HG03097 (cell line): ENCODE measurements around the gene BTG2.
"Not testable (repeated sequence)": the region's sequence is repeated elsewhere in the genome, so short reads cannot be mapped to it uniquely, and the experiment has no call there.

Experiments
- ATAC-seq: cut with Tn5 transposase; IDR thresholded peaks from one replicate; pipeline ENCODE4 v1.9.1; 2021; ENCODE audit not compliant: unreplicated experiment, low FRiP score

BTG2 gene

DNA sequence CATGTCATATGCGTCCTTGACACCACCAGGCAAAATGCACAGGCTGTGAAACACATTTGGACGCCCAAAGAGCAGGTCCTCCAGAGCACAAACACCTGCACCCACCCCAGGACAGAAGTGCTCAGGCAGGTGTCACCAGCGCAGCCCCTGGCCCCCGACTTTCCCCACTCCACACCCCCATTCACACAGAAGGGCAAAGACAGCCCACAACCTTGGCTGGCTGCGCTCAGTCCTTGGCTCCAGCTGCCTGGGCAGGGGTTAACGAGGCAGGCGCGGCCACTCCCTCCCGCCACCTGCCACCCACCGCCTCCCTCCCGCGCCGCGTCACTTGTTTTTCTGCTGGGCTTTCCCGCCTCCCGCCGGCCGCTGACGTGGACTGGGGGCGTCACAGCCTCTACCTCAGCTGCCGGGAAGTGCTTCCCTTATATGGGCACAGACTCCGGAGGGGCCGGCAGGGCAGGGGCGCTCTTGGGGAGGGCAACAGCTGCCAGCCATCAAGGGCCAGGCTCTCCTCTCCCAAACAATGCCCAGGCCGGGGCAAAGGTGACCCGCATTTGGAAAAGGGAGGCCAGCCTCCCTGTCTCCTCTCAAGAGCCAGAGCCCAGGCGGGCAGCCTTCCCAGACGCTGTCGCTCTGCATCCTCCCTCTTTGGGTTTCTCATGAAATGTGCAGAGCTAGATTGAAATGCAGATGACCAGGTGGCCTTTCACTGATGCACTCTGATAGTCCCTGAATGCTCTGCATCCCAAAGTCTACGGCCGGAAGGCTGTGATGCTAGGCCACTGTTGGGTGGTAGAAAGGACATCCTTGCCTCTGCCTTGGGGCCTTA lies 14.8 kb upstream of the BTG2 start:
- ATAC-seq, result peak; percentile 35

DNA sequence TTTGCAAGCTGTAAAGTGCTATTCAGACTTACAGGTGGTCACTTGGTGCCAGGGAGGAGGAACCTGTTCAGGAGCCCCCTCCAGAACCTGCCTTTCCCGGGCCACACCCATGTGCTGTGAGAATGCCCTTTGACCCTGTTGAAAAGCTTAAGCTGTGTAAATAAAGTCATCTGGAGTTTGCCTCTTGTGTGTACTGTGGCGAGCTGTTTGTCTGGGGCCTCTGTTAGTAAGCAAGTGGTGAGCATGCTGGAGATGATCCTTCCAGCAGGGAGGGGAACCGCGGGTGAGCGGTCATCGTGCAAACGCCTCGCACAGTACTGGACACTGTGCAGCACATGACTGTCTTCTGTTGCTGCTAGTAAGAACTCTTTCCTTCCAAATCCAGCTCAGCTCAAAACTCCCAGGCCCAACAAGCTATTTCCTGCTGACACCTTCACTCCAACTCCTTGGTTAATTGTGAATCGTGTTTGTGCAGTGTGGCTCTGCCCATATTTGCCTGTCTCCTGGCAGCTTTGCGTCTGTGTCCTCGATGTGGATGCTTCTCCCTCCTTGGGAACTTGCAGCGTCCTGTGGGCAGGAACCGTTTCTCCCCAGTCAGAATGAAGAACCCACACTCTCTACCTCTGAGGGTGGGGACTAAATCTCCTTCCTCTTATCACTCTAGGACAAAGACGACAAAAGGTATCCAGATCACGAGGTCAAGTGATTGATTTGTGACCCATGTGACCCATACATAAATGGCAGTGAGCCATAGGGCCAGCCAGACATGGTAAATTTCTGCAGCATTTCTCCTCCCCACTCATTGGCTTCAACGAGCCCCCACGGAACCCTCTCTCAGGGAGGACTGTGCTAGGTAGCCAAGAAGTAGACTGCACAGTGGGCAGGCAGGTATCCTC lies 13.9 kb upstream of the BTG2 start:
- no peak for ATAC-seq

DNA sequence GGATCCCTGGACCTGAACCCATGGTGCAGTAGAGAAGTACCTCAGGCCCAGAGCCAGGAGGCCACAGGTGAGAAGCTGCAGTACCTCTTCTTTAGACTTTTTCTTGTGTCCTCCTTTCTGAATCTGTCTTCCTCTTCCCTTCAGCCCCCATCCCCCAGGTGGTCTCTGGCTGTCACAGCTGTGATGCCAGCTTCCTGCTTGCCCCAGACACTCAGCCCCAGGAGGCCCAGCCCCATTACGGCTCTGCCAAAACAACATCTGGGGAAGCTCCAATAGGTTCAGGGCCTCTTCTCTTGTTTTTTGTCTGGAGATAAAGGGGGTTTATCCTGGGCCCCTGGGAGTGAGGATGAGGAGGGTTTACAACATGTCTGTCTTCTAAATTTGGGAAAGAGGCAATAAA lies 9.5 kb upstream of the BTG2 start:
- no peak for ATAC-seq

DNA sequence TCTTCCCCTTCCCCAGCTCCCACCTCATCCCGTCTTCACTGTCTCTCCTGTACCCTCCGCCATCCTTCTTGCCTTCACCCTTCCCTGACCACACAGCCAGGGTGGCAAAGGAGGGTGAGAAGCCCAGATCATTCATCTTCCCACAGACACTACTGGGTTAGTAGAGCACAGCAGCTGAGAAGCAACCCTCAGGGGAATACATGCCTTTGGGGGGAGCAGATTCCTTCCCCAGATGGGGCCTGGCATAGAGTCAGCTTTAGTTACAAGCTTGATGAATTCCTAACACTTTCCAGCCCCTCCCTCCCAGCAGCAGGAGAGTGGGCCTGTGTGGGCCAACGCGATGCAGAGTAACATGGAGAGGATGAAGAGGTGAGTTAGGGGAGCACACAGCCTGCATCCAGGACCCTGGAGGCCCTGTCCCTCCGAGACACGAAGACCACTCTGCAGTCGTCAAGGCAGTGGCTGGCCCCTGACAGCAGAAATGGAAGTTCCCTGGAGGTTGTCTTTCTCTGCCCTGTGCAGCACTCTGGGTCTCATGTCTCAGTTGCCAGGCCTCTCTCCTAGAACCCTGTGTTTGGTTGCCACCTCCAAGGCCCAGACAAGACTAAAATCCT lies 8.8 kb upstream of the BTG2 start:
- ATAC-seq, result no peak

DNA sequence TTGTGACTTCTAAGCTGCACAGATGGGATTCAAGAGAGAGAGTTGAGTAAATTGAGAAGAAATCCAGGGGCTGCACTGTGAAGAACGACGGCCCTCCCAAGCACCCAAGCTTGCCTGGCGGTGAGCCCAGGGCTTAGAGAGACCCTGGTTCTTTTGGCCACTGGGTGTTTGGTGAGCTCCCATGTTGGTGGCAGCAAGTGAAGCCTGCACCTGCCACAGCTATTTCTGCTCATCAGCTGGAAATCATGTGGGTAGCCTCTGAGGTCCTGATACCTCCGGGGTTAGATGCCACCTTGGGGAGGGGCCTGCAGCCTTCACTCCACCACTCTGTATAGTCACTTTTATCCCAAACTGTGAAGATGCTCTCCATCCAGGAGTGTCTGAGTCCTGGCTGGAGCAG lies 6.2 kb upstream of the BTG2 start:
- ATAC-seq, result no peak

DNA sequence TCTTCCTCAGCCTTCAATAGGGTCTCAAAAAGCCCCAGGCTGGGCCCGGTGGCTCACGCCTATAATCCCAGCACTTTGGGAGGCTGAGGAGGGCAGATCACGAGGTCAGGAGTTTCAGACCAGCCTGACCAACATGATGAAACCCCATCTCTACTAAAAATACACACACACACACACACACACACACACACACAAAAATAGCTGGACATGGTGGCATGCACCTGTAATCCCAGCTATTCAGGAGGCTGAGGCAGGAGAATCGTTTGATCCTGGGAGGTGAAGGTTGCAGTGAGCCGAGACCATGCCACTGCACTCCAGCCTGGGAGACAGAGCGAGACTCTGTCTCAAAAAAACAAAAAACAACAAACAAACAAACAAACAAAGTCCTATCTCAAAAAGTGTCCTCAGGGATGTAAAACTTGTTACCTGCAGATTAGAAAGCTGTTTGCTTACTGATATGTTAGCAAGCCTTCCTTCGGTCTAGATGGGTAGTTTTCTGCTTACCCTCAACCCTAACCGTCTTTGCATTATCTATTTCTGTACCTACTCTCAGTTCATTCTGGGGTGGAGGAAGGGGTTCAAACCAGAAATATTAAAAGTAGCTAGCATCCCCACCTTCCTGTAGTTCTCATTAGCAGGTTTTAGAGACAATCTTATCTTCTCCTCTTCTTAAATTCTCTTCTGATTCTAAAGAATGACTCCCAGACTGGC lies 5.4 kb upstream of the BTG2 start:
- ATAC-seq, result not testable (repeated sequence)

DNA sequence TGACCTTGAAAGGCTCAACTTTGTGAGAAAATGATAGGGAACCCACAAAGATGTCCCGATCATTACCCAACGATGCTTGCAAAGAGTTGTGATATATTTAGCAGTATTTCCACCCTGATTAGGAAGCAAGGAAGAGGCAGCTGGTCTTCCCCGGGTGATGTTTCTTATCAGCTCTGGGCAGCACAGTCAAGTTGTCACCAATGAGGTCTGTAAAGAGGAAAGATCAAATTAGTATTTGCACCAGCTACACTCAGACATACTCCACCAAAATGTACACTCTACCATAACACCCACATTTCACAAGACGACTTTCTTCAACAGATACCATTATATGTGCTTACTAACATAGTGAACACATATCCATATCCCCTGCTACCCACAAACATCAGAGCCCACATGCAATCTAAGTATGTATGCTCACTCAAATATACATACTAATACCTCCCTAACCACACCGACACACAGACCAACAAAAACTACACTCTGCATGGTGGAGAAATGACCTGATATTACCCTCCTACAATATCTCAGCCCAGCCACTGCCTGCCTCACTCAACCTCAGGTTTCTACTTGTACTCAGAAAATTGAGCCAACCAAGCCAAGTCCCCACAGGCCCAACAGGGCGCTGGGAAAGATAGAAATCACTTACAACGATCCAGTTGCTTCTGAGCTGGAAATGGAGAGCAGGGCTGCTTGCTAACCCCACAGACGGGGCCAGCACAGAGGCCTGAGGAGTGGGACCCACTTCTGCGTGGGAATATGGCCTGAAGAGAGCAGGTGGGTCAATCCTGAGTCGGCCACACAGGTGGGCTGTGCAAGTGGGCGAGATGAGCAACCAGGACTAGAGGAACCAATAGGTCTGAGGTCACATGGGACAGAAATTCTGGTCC lies 4.6 kb upstream of the BTG2 start:
- ATAC-seq, result no peak

DNA sequence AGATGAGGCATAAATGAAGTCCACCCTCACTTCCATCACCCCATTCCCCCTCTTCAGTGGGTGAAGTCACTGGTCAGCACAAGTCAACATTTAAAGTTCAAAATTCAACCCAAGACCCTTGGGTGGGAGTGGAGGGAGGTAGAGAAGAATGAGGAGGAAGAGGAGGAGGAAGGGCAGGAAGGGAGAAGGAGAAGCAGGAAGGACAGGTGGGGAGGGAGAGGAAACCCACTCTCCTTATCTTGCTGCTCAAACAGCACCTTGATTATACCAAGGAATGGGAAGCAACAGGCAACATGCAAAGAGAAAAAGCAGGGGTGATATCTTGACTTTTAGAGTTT lies 4.0 kb upstream of the BTG2 start:
- no peak for ATAC-seq

DNA sequence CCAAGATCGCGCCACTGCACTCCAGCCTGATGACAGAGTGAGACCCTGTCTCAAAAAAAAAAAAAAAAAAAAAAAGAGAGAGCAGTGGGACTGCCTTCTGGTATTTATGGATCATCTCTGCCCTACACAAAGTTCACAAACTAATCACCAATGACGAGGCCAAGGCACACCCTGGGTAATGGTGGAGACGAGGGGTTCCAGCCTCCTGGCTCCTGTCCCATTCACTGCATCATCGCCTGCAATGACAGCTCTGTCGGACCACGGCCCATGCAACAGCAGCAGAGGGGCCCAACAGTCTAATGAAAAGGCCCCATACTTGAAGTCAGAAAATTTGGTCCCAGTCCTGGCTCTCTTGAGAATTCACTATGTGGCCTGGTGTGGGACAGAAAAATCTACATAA lies 2.9 kb upstream of the BTG2 start:
- ATAC-seq, result no peak

DNA sequence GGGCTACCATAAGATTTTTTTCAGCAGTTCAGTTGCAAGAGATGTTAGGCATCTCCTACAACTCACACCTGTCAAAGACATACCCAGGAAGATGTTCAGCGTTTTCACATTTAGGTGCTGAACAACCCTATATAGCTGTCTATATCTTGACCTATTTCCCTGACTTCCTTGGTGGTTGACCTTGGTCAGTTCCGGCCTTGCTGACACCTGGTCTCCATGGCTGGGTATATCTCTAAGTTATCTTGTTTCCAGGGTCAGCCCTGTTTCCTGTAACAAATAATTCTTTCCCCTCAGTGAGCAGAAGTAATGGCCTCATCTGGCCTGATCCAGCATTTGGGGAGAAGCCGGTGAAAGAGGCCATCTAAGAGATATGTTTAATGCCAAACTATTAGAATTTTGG lies 2.4 kb upstream of the BTG2 start:
- no peak for ATAC-seq

DNA sequence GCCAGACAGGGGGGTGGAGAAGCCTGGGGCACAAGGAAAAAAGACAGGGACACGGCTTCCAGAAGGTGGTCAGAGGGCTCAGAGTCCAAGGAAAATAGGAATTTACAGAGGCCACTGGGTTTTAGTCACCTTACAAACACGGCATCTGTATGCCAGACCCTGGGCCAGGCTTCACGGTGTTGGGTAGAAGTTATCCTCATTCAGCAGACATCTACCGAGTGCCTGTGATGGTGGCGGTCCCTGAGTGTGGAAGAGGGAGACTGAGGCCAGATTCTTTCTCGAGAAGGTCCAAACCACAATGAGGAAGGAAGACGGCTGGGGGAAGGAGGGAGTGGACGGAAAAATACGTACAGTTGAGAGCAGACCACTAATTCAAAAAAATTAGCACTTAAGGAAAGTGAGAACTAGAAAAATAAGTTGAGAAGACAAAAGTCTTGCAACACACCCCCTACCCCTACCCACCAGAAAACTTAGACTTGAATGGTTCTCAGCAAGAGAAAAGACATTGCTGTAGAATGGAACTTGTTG lies 864 bp upstream of the BTG2 start:
- ATAC-seq, result no peak

DNA sequence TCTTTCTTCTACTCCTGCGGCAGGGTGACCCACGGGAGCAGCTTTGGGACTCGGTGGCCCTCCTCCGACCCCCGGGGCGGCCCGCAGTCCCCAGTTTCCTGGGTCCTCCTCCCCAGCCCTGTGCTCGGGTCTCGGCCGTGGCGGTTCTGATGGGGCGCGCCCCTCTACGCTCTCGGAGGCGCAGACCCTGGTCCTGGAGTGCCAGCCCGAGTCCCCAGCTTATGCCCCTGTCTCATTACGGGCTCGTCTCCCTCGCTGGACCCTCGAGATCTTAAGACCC lies 430 bp downstream of the BTG2 start:
- ATAC-seq, result peak; percentile 9

DNA sequence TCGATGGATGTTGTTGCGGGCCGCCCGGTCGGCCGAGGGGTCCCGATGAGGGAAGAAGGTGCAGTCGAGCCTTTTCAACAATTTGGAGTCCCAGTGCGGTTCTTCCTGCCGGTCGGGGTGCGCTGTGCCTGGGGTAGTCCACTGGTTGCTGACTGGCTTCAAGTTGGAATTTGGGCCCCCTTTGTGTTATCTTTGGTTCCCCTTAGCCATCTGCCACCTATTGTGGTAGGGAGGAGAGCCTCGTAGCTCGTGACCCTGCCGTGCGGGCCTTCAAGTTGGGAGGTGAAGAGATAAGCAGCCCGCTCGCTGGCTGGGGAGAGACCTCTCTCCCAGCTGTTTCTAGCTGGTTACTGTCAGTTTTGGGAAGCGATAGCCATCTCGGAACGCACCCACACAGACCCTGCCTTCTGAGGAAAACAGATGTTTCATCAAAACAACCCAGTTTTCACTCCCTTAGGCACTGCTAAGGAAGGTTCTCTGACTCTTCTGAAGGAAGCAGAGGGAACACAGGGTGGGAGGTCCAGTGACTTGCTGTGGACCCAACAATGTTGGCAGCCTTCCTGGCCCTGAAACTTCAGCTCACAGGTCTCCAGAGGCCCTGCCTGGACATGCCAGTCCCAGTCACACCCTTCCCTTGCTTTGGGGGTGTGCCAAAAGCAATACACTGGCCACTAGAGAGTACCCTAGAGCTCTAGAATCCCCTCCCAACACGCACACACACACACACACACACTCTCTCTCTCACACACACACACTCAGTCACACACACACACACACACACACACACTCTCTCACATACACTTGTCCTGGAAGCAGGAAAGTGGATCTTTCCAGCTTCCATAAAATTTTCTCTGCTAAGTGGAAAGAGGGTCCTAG lies 1.0 kb downstream of the BTG2 start:
- ATAC-seq, result no peak

DNA sequence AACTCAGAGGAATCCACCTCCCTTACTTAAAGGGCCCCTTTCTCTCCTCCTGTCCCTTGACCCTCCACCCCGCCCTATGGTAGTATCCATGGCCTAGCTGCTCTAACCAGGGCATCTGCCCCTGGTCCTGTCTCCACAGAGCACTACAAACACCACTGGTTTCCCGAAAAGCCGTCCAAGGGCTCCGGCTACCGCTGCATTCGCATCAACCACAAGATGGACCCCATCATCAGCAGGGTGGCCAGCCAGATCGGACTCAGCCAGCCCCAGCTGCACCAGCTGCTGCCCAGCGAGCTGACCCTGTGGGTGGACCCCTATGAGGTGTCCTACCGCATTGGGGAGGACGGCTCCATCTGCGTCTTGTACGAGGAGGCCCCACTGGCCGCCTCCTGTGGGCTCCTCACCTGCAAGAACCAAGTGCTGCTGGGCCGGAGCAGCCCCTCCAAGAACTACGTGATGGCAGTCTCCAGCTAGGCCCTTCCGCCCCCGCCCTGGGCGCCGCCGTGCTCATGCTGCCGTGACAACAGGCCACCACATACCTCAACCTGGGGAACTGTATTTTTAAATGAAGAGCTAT lies 1.7 kb downstream of the BTG2 start:
- ATAC-seq, result no peak

DNA sequence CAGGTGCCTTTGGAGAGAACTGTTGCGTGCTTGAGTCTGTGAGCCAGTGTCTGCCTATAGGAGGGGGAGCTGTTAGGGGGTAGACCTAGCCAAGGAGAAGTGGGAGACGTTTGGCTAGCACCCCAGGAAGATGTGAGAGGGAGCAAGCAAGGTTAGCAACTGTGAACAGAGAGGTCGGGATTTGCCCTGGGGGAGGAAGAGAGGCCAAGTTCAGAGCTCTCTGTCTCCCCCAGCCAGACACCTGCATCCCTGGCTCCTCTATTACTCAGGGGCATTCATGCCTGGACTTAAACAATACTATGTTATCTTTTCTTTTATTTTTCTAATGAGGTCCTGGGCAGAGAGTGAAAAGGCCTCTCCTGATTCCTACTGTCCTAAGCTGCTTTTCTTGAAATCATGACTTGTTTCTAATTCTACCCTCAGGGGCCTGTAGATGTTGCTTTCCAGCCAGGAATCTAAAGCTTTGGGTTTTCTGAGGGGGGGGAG lies 2.4 kb downstream of the BTG2 start:
- no peak for ATAC-seq

DNA sequence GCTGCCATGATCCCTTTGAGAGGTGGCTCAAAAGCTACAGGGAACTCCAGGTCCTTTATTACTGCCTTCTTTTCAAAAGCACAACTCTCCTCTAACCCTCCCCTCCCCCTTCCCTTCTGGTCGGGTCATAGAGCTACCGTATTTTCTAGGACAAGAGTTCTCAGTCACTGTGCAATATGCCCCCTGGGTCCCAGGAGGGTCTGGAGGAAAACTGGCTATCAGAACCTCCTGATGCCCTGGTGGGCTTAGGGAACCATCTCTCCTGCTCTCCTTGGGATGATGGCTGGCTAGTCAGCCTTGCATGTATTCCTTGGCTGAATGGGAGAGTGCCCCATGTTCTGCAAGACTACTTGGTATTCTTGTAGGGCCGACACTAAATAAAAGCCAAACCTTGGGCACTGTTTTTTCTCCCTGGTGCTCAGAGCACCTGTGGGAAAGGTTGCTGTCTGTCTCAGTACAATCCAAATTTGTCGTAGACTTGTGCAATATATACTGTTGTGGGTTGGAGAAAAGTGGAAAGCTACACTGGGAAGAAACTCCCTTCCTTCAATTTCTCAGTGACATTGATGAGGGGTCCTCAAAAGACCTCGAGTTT lies 3.1 kb downstream of the BTG2 start:
- ATAC-seq, result no peak

DNA sequence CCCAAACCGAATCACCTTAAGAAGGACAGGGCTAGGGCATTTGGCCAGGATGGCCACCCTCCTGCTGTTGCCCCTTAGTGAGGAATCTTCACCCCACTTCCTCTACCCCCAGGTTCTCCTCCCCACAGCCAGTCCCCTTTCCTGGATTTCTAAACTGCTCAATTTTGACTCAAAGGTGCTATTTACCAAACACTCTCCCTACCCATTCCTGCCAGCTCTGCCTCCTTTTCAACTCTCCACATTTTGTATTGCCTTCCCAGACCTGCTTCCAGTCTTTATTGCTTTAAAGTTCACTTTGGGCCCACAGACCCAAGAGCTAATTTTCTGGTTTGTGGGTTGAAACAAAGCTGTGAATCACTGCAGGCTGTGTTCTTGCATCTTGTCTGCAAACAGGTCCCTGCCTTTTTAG lies 3.6 kb downstream of the BTG2 start:
- ATAC-seq, result no peak
